HepG2 (cell line): Measurements from ENCODE around the gene TMEM120A. TPM values are rescaled to one million over a fixed set of nuclear protein-coding genes. Genes with fewer than 3 reads are reported as not detected.
A peak's percentile ranks its signal among the peaks of the same experiment; 100 is the strongest.

Experiments used
- AGO2 ChIP-seq: fragments of 200-400 bp; formaldehyde crosslinking; optimal IDR thresholded peaks from 2 replicates; pipeline ENCODE3; 2017; ENCODE audit warnings: mild to moderate bottlenecking, low read depth, low read length, moderate library complexity
- FOXK1 ChIP-seq: sonication (generic); formaldehyde crosslinking; IDR thresholded peaks from 2 replicates; pipeline ENCODE4 v1.4.0; 2020; ENCODE audit warnings: low read depth, missing genetic modification reagents, borderline replicate concordance
- GATA4 ChIP-seq: sonication (generic); IDR thresholded peaks from 2 replicates; pipeline ENCODE4 v1.6.1; 2016; ENCODE audit warnings: antibody characterized with exemption, low read depth, borderline replicate concordance
- GTF3A ChIP-seq: sonication (generic); formaldehyde crosslinking; conservative IDR thresholded peaks from 2 replicates; pipeline ENCODE4 v1.4.0; 2020; ENCODE audit warnings: mild to moderate bottlenecking, missing genetic modification reagents
- KLF13 ChIP-seq: sonication (generic); formaldehyde crosslinking; IDR thresholded peaks from 2 replicates; pipeline ENCODE4 v1.4.0; 2020; ENCODE audit warnings: mild to moderate bottlenecking, missing genetic modification reagents
- MAFG ChIP-seq: sonication (generic); formaldehyde crosslinking; IDR thresholded peaks from 2 replicates; pipeline ENCODE4 v1.5.1; 2020; ENCODE audit warnings: mild to moderate bottlenecking, missing genetic modification reagents
- NR2F2 ChIP-seq: IDR thresholded peaks from 2 replicates; pipeline ENCODE4 v1.6.1; 2012; ENCODE audit warnings: low read depth, inconsistent platforms, borderline replicate concordance
- XBP1 ChIP-seq: sonication (generic); formaldehyde crosslinking; IDR thresholded peaks from 2 replicates; pipeline ENCODE4 v1.5.0; 2020; ENCODE audit warnings: missing genetic modification reagents
- ZNF3 ChIP-seq: IDR thresholded peaks from 2 replicates; pipeline ENCODE4 v1.7.0; 2017; ENCODE audit warnings: inconsistent platforms
- ZNF441 ChIP-seq: sonication (generic); formaldehyde crosslinking; IDR thresholded peaks from 2 replicates; pipeline ENCODE4 v1.7.0; 2021; ENCODE audit warnings: missing genetic modification reagents, borderline replicate concordance
- ZNF598 ChIP-seq: sonication (generic); formaldehyde crosslinking; IDR thresholded peaks from 2 replicates; pipeline ENCODE4 v1.5.1; 2020; ENCODE audit warnings: mild to moderate bottlenecking, missing genetic modification reagents, borderline replicate concordance
- ZNF644 ChIP-seq: IDR thresholded peaks from 2 replicates; pipeline ENCODE4 v1.6.1; 2016; ENCODE audit warnings: low read depth
- polyA plus RNA-seq, 8 experiments: library from polyadenylated mRNA; depleted of rRNA in 3 of 8; stranded (reverse) in 7 of 8; unstranded in 1 of 8; fragments of >200 nt; fragmentation: Illumina TruSeq in 4 of 8; extraction: Trizol in 4 of 8; gene quantifications; 2 replicates each; pipeline versions ENCODE4 v1.2.1 to v1.2.3, GENCODE V29; 2011 to 2016; ENCODE audit warnings: low read depth in 4 of 8, missing spikeins in 1 of 8, mixed read lengths in 1 of 8; ENCODE audit not compliant: insufficient read depth in 1 of 8
- total RNA-seq, 5 experiments: library from RNA; depleted of rRNA; stranded (reverse); fragments of >200 nt; fragmentation: Illumina TruSeq; extraction: Trizol; gene quantifications; 2 replicates each; pipeline ENCODE4 v1.2.3, GENCODE V29; 2016; ENCODE audit warnings: low read depth in 1 of 5
- TF ChIP-seq, protein P1 (sequence below): sonication (generic); formaldehyde crosslinking; IDR thresholded peaks from 2 replicates; pipeline ENCODE4 v1.4.0; 2020; ENCODE audit warnings: missing genetic modification reagents, borderline replicate concordance
- TF ChIP-seq, protein P2 (sequence below): IDR thresholded peaks from 2 replicates; pipeline ENCODE4 v1.6.1; 2016; ENCODE audit warnings: mild to moderate bottlenecking
- TF ChIP-seq, protein P3 (sequence below): sonication (generic); formaldehyde crosslinking; IDR thresholded peaks from 2 replicates; pipeline ENCODE4 v1.4.0; 2020; ENCODE audit warnings: mild to moderate bottlenecking, low read depth, missing genetic modification reagents
- TF ChIP-seq, protein P4 (sequence below): sonication (generic); formaldehyde crosslinking; IDR thresholded peaks from 2 replicates; pipeline ENCODE4 v1.4.0; 2020; ENCODE audit warnings: mild to moderate bottlenecking, missing genetic modification reagents
- TF ChIP-seq, protein P5 (sequence below): IDR thresholded peaks from 2 replicates; pipeline ENCODE4 v1.6.1; 2016; ENCODE audit warnings: low read depth, control low read depth

The TMEM120A gene
- total and polyA plus RNA-seq, 2 of the 13 experiments (the other 11 are each of a cell fraction or from before 2014, with no cell fraction given), result 40.3 to 102 TPM

DNA sequence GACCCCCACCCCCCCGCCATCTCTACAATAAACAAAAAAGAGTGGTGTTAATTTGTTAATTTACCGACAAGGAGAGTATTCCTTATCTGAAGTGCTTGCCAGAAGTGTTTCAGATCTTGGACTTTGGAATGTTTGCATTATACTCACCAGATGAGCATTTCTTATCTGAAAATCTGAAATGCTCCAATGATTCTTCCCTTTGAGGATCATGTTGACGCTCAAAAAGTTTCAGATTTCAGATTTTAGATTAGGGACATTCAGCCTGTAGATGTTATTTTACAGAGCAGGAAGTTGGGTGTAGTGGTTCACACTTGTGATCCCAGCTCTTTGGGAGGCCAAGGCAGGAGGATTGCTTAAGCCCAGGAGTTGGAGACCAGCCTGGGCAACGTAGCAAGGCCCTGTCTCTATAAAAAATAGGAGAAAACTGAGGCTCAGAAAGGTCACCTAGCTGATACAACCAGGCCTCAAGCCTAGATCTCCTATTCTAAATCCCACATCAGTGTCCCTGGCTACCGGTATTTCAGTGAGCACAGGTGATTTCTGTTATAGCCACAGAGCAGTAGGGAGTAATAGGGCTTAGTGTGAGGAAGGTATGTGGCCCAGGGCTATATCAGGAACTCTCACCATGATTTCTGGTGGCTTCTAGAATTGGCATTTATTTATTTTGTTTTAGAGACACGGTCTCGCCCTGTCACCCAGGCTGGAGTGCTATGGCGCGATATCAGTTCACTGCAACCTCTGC is 35.4 kb downstream of the TMEM120A start (continued):
- TF ChIP-seq, protein P1, sequence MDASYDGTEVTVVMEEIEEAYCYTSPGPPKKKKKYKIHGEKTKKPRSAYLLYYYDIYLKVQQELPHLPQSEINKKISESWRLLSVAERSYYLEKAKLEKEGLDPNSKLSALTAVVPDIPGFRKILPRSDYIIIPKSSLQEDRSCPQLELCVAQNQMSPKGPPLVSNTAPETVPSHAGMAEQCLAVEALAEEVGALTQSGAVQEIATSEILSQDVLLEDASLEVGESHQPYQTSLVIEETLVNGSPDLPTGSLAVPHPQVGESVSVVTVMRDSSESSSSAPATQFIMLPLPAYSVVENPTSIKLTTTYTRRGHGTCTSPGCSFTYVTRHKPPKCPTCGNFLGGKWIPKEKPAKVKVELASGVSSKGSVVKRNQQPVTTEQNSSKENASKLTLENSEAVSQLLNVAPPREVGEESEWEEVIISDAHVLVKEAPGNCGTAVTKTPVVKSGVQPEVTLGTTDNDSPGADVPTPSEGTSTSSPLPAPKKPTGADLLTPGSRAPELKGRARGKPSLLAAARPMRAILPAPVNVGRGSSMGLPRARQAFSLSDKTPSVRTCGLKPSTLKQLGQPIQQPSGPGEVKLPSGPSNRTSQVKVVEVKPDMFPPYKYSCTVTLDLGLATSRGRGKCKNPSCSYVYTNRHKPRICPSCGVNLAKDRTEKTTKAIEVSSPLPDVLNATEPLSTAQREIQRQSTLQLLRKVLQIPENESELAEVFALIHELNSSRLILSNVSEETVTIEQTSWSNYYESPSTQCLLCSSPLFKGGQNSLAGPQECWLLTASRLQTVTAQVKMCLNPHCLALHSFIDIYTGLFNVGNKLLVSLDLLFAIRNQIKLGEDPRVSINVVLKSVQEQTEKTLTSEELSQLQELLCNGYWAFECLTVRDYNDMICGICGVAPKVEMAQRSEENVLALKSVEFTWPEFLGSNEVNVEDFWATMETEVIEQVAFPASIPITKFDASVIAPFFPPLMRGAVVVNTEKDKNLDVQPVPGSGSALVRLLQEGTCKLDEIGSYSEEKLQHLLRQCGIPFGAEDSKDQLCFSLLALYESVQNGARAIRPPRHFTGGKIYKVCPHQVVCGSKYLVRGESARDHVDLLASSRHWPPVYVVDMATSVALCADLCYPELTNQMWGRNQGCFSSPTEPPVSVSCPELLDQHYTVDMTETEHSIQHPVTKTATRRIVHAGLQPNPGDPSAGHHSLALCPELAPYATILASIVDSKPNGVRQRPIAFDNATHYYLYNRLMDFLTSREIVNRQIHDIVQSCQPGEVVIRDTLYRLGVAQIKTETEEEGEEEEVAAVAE, result no peak
- 0 out of 2 replicates have a peak, but pooled peaks have one; percentile 14 for TF ChIP-seq FOXK1
- TF ChIP-seq, protein P2, sequence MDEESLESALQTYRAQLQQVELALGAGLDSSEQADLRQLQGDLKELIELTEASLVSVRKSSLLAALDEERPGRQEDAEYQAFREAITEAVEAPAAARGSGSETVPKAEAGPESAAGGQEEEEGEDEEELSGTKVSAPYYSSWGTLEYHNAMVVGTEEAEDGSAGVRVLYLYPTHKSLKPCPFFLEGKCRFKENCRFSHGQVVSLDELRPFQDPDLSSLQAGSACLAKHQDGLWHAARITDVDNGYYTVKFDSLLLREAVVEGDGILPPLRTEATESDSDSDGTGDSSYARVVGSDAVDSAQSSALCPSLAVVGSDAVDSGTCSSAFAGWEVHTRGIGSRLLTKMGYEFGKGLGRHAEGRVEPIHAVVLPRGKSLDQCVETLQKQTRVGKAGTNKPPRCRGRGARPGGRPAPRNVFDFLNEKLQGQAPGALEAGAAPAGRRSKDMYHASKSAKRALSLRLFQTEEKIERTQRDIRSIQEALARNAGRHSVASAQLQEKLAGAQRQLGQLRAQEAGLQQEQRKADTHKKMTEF (CRISPR knock-in tag), result no peak
- no peak for TF ChIP-seq AGO2
- 0 out of 2 replicates have a peak, but pooled peaks have one; percentile 48 for TF ChIP-seq GATA4
- no peak for TF ChIP-seq NR2F2
- TF ChIP-seq XBP1 (CRISPR knock-in tag), result no peak
- TF ChIP-seq KLF13, result no peak
- no peak for TF ChIP-seq ZNF441 (CRISPR knock-in tag)
- no peak for TF ChIP-seq ZNF644 (CRISPR knock-in tag)
- TF ChIP-seq ZNF598 (CRISPR knock-in tag), result no peak
- TF ChIP-seq, protein P3, sequence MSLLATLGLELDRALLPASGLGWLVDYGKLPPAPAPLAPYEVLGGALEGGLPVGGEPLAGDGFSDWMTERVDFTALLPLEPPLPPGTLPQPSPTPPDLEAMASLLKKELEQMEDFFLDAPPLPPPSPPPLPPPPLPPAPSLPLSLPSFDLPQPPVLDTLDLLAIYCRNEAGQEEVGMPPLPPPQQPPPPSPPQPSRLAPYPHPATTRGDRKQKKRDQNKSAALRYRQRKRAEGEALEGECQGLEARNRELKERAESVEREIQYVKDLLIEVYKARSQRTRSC (CRISPR knock-in tag), result no peak
- no peak for TF ChIP-seq GTF3A (CRISPR knock-in tag)
- TF ChIP-seq, protein P4, sequence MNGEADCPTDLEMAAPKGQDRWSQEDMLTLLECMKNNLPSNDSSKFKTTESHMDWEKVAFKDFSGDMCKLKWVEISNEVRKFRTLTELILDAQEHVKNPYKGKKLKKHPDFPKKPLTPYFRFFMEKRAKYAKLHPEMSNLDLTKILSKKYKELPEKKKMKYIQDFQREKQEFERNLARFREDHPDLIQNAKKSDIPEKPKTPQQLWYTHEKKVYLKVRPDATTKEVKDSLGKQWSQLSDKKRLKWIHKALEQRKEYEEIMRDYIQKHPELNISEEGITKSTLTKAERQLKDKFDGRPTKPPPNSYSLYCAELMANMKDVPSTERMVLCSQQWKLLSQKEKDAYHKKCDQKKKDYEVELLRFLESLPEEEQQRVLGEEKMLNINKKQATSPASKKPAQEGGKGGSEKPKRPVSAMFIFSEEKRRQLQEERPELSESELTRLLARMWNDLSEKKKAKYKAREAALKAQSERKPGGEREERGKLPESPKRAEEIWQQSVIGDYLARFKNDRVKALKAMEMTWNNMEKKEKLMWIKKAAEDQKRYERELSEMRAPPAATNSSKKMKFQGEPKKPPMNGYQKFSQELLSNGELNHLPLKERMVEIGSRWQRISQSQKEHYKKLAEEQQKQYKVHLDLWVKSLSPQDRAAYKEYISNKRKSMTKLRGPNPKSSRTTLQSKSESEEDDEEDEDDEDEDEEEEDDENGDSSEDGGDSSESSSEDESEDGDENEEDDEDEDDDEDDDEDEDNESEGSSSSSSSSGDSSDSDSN (CRISPR knock-in tag), result no peak
- TF ChIP-seq MAFG (CRISPR knock-in tag), result no peak
- no peak for TF ChIP-seq ZNF3
- TF ChIP-seq, protein P5, sequence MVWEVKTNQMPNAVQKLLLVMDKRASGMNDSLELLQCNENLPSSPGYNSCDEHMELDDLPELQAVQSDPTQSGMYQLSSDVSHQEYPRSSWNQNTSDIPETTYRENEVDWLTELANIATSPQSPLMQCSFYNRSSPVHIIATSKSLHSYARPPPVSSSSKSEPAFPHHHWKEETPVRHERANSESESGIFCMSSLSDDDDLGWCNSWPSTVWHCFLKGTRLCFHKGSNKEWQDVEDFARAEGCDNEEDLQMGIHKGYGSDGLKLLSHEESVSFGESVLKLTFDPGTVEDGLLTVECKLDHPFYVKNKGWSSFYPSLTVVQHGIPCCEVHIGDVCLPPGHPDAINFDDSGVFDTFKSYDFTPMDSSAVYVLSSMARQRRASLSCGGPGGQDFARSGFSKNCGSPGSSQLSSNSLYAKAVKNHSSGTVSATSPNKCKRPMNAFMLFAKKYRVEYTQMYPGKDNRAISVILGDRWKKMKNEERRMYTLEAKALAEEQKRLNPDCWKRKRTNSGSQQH (CRISPR knock-in tag), result no peak
